HepG2 (cell line): ENCODE data around the gene SV2A. TPM values are rescaled to one million over a fixed set of nuclear protein-coding genes. Genes with fewer than 3 reads are reported as not detected.

Experiments
- ATAC-seq: fragments of 200-7000 bp; cut with Tn5 transposase; 3 replicates; pipeline ENCODE4 v1.9.1; 2020; ENCODE audit warnings: mild to moderate bottlenecking, moderate library complexity
- BruUV-seq: library from RNA; stranded (reverse); fragments of 400-500 nt; replicated peaks from 2 replicates; lab custom pipeline; 2021; lab: Mats Ljungman, UMichigan
- CTCF ChIA-PET: fragments of 300-600 bp; formaldehyde crosslinking; extraction: SDS; loops from one replicate; lab custom pipeline; 2021; ENCODE audit warnings: low total read pairs, inconsistent platforms, low intra/inter-chr PET ratio; lab: Yijun Ruan, JAX
- POLR2A ChIA-PET: fragments of 350-600 bp; sonication (Branson Sonifier 250); formaldehyde crosslinking; loops from one replicate; lab custom pipeline; 2020; ENCODE audit warnings: antibody characterized with exemption, inconsistent platforms; lab: Yijun Ruan, JAX
- DNase-seq: peaks from one replicate; pipeline ENCODE4 v3.0.0-alpha.2; 2015; ENCODE audit warnings: low spot score
- FAIRE-seq: peaks from 3 replicates; lab custom pipeline; 2011; peaks lifted over from hg19 to GRCh38; lab: Jason Lieb, UNC
- H2AFZ ChIP-seq: one replicate; pipeline ENCODE4 v1.6.1; 2011; ENCODE audit warnings: low read length, inconsistent platforms
- H3K27ac ChIP-seq: fragments of 300-600 bp; 3 replicates; pipeline ENCODE4 v1.8.0; 2011; ENCODE audit warnings: mixed run types, mild to moderate bottlenecking, mixed read lengths, low read length, inconsistent platforms; ENCODE audit not compliant: insufficient read depth; ENCODE audit errors: extremely low read length
- H3K27me3 ChIP-seq, 2 experiments: fragments of 200-600 bp in 1 of 2; 2 replicates in 1 of 2; 3 replicates in 1 of 2; pipeline versions ENCODE4 v1.6.0 to v1.8.0; 2011; ENCODE audit warnings: low read length in 2 of 2, mild to moderate bottlenecking in 2 of 2, moderate library complexity in 2 of 2, inconsistent platforms in 1 of 2; ENCODE audit not compliant: insufficient read depth in 2 of 2, control insufficient read depth in 1 of 2
- H3K36me3 ChIP-seq, 2 experiments: fragments of 200-600 bp in 1 of 2; replicated peaks in 1 of 2; 2 replicates in 1 of 2; 3 replicates in 1 of 2; pipeline versions ENCODE4 v1.5.1 to v1.8.0; 2011; ENCODE audit warnings: low read length in 2 of 2, inconsistent platforms in 1 of 2; ENCODE audit not compliant: insufficient read depth in 2 of 2, control insufficient read depth in 1 of 2
- H3K4me1 ChIP-seq: 2 replicates; pipeline ENCODE4 v1.5.1; 2012; ENCODE audit warnings: low read length, inconsistent platforms; ENCODE audit not compliant: insufficient read depth
- H3K4me2 ChIP-seq: 2 replicates; pipeline ENCODE4 v1.6.0; 2011; ENCODE audit warnings: low read depth, low read length, inconsistent platforms
- H3K4me3 ChIP-seq, 3 experiments: fragments of 200-600 bp in 1 of 3; sonication (generic), shearing (Covaris generic) in 1 of 3; replicated peaks in 1 of 3; 2 replicates each; pipeline ENCODE4 v1.5.1; 2011 to 2016; ENCODE audit warnings: low read length in 3 of 3, inconsistent platforms in 2 of 3, low read depth in 2 of 3, mild to moderate bottlenecking in 2 of 3, control low read depth in 1 of 3, mixed read lengths in 1 of 3; ENCODE audit not compliant: insufficient read depth in 1 of 3
- H3K79me2 ChIP-seq: one replicate; pipeline ENCODE4 v1.6.1; 2011; ENCODE audit warnings: low read length, inconsistent platforms; ENCODE audit not compliant: insufficient read depth
- H3K9ac ChIP-seq: 2 replicates; pipeline ENCODE4 v1.6.0; 2011; ENCODE audit warnings: mild to moderate bottlenecking, low read depth, low read length, inconsistent platforms; ENCODE audit not compliant: insufficient read depth
- H3K9me3 ChIP-seq: 2 replicates; pipeline ENCODE4 v1.5.1; 2012; ENCODE audit warnings: mild to moderate bottlenecking, low read length
- H4K20me1 ChIP-seq: 2 replicates; pipeline ENCODE4 v1.6.0; 2011; ENCODE audit warnings: inconsistent platforms, mild to moderate bottlenecking, low read length, moderate library complexity; ENCODE audit not compliant: insufficient read depth
- ETV5 ChIP-seq: IDR thresholded peaks from 2 replicates; pipeline ENCODE4 v1.6.1; 2018; ENCODE audit warnings: missing biosample characterization, missing genetic modification reagents, inconsistent platforms, borderline replicate concordance
- KAT8 ChIP-seq: IDR thresholded peaks from 2 replicates; pipeline ENCODE4 v1.6.1; 2016; ENCODE audit warnings: missing genetic modification reagents, missing compliant biosample characterization
- KLF11 ChIP-seq: IDR thresholded peaks from 2 replicates; pipeline ENCODE4 v1.6.1; 2016; ENCODE audit warnings: missing compliant biosample characterization
- MIXL1 ChIP-seq: IDR thresholded peaks from 2 replicates; pipeline ENCODE4 v1.6.1; 2016
- POLR2A ChIP-seq, 2 experiments: IDR thresholded peaks; 2 replicates each; pipeline ENCODE4 v1.6.1; 2011; ENCODE audit warnings: low read depth in 2 of 2, low read length in 2 of 2, mild to moderate bottlenecking in 1 of 2, moderate library complexity in 1 of 2; ENCODE audit not compliant: insufficient read depth in 1 of 2
- PPARG ChIP-seq: conservative IDR thresholded peaks from 2 replicates; pipeline ENCODE4 v1.6.1; 2016; ENCODE audit warnings: missing biosample characterization, missing genetic modification reagents
- ZFP1 ChIP-seq: IDR thresholded peaks from 2 replicates; pipeline ENCODE4 v1.6.1; 2016
- WGBS: methylation state at CpG from one replicate; pipeline ENCODE4 v1.1.6; 2017; ENCODE audit warnings: low lambda C conversion rate; 5-methylcytosine and 5-hydroxymethylcytosine counted together
- in situ Hi-C: cut with HindIII; loops from 2 replicates; pipeline ENCODE4 v1.10.0; 2017; ENCODE audit warnings: low pct_unique_long_range_greater_than_20kb; ENCODE audit not compliant: extremely low pct_ligation_motif_present
- intact Hi-C: fragments of 100-400 bp; cut with micrococcal nuclease; formaldehyde crosslinking; loops from one replicate; pipeline ENCODE4 v1.10.0; 2022; ENCODE audit not compliant: unreplicated experiment
- polyA plus RNA-seq, 8 experiments: library from polyadenylated mRNA; depleted of rRNA in 3 of 8; stranded (reverse) in 7 of 8; unstranded in 1 of 8; fragments of >200 nt; fragmentation: Illumina TruSeq in 4 of 8; extraction: Trizol in 4 of 8; gene quantifications; 2 replicates each; pipeline versions ENCODE4 v1.2.1 to v1.2.3, GENCODE V29; 2011 to 2016; ENCODE audit warnings: low read depth in 4 of 8, missing spikeins in 1 of 8, mixed read lengths in 1 of 8; ENCODE audit not compliant: insufficient read depth in 1 of 8
- total RNA-seq, 5 experiments: library from RNA; depleted of rRNA; stranded (reverse); fragments of >200 nt; fragmentation: Illumina TruSeq; extraction: Trizol; gene quantifications; 2 replicates each; pipeline ENCODE4 v1.2.3, GENCODE V29; 2016; ENCODE audit warnings: low read depth in 1 of 5
- TF ChIP-seq, protein P1 (sequence below): sonication (generic); formaldehyde crosslinking; IDR thresholded peaks from 2 replicates; pipeline ENCODE4 v1.4.0; 2020; ENCODE audit warnings: mild to moderate bottlenecking, missing genetic modification reagents
- TF ChIP-seq, protein P2 (sequence below): IDR thresholded peaks from 2 replicates; pipeline ENCODE4 v1.6.1; 2018; ENCODE audit warnings: missing genetic modification reagents
- TF ChIP-seq, protein P3 (sequence below): sonication (generic); formaldehyde crosslinking; conservative IDR thresholded peaks from 2 replicates; pipeline ENCODE4 v1.4.0; 2020; ENCODE audit warnings: missing genetic modification reagents
- TF ChIP-seq, protein P4 (sequence below), 2 experiments: sonication (generic) in 1 of 2; formaldehyde crosslinking in 1 of 2; IDR thresholded peaks; 2 replicates each; pipeline versions ENCODE4 v1.4.0 to v1.6.1; 2018 to 2020; ENCODE audit warnings: missing genetic modification reagents in 2 of 2, borderline replicate concordance in 1 of 2, low read depth in 1 of 2, mild to moderate bottlenecking in 1 of 2, missing biosample characterization in 1 of 2

SV2A gene
- total and polyA plus RNA-seq, 2 of the 13 experiments (the other 11 are each of a cell fraction or from before 2014, with no cell fraction given): 0.84 to 1.9 TPM

DNA sequence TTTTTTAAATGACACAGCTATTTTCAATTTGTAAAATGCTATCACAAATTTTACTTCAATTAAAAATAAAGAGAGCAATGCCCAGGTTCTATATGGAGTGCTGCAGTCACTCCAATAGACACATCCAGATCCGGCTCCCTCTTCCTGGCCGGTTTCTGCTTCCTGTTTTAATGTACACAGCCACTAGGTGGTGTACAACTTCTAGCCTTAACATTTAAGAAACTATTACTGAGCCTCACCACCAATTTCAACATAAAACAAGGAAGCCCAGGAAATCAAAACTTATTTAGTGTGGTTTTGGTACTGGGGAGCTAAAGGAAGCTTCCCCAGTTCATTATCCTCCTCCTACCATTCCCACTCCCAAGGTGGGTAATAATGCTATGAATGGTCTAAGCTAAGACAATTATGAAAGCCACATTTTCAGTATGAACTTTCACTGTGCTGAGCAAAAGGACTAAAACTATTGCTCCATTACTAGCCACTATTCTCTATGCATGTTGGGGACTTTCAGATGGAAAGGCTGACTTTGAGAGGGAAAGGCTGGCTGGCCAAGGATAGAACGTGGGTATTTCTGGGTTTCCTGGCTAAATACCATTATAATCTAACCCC lies 44.5 kb upstream of the SV2A start:
- BruUV-seq: no TSS peak
- DNase-seq: peak; percentile 67
- H3K4me1 ChIP-seq: peaks cover 11% of the 10 kb centered on the region
- in situ Hi-C loops: loop anchor here (5.0 to 10.0 kb wide), 2 partner anchors 90 to 233 kb away; no protein-coding TSS in a partner anchor
- intact Hi-C loops: loop anchor here (1.0 to 10.0 kb wide), 3 partner anchors 88 to 225 kb away; no protein-coding TSS in a partner anchor
- H3K36me3 ChIP-seq: peaks cover 16 to 72% of the 10 kb centered on the region in 2 experiments
- ATAC-seq: peak; percentile 77
- H2AFZ ChIP-seq: no peak overlapping the region
- H3K4me2 ChIP-seq: no peak overlapping the region
- H3K4me3 ChIP-seq: no peak overlapping the region
- ChIA-PET POLR2A (no interaction called here), CTCF (interaction anchor here (2.5 to 3.2 kb wide), 3 partner anchors 88 to 225 kb away, joined by 12 to 61 read pairs (median 13); no protein-coding TSS in a partner anchor)
- no peaks in the 10 kb centered on the region for H3K79me2 ChIP-seq
- no peaks in the 10 kb centered on the region for H3K27me3 ChIP-seq
- no peak overlapping the region for H3K9ac ChIP-seq
- no peaks in the 10 kb centered on the region for H3K9me3 ChIP-seq
- 50% methylated on average over 3 of the region's 3 CpGs for WGBS
- H3K27ac ChIP-seq: no peak overlapping the region
- H4K20me1 ChIP-seq: no peaks in the 10 kb centered on the region
- no peak for FAIRE-seq
- TF ChIP-seq MIXL1 (CRISPR knock-in tag) (peak; percentile 13; the same call in 1 of the 2 replicates), KAT8 (CRISPR knock-in tag) (0 out of 2 replicates have a peak, but pooled peaks have one; percentile 22), PPARG (CRISPR knock-in tag) (0 out of 2 replicates have a peak, but pooled peaks have one; percentile 13), ZFP1 (CRISPR knock-in tag) (no peak), KLF11 (CRISPR knock-in tag) (no peak), ETV5 (CRISPR knock-in tag) (peak; percentile 25; the same call in 1 of the 2 replicates), POLR2A (IDR thresholded peaks at IDR 0.05; ENCODE audit: insufficient read depth in 1 of 2, low read depth in 2 of 2, low read length in 2 of 2) (no peak)
- TF ChIP-seq, protein P1, sequence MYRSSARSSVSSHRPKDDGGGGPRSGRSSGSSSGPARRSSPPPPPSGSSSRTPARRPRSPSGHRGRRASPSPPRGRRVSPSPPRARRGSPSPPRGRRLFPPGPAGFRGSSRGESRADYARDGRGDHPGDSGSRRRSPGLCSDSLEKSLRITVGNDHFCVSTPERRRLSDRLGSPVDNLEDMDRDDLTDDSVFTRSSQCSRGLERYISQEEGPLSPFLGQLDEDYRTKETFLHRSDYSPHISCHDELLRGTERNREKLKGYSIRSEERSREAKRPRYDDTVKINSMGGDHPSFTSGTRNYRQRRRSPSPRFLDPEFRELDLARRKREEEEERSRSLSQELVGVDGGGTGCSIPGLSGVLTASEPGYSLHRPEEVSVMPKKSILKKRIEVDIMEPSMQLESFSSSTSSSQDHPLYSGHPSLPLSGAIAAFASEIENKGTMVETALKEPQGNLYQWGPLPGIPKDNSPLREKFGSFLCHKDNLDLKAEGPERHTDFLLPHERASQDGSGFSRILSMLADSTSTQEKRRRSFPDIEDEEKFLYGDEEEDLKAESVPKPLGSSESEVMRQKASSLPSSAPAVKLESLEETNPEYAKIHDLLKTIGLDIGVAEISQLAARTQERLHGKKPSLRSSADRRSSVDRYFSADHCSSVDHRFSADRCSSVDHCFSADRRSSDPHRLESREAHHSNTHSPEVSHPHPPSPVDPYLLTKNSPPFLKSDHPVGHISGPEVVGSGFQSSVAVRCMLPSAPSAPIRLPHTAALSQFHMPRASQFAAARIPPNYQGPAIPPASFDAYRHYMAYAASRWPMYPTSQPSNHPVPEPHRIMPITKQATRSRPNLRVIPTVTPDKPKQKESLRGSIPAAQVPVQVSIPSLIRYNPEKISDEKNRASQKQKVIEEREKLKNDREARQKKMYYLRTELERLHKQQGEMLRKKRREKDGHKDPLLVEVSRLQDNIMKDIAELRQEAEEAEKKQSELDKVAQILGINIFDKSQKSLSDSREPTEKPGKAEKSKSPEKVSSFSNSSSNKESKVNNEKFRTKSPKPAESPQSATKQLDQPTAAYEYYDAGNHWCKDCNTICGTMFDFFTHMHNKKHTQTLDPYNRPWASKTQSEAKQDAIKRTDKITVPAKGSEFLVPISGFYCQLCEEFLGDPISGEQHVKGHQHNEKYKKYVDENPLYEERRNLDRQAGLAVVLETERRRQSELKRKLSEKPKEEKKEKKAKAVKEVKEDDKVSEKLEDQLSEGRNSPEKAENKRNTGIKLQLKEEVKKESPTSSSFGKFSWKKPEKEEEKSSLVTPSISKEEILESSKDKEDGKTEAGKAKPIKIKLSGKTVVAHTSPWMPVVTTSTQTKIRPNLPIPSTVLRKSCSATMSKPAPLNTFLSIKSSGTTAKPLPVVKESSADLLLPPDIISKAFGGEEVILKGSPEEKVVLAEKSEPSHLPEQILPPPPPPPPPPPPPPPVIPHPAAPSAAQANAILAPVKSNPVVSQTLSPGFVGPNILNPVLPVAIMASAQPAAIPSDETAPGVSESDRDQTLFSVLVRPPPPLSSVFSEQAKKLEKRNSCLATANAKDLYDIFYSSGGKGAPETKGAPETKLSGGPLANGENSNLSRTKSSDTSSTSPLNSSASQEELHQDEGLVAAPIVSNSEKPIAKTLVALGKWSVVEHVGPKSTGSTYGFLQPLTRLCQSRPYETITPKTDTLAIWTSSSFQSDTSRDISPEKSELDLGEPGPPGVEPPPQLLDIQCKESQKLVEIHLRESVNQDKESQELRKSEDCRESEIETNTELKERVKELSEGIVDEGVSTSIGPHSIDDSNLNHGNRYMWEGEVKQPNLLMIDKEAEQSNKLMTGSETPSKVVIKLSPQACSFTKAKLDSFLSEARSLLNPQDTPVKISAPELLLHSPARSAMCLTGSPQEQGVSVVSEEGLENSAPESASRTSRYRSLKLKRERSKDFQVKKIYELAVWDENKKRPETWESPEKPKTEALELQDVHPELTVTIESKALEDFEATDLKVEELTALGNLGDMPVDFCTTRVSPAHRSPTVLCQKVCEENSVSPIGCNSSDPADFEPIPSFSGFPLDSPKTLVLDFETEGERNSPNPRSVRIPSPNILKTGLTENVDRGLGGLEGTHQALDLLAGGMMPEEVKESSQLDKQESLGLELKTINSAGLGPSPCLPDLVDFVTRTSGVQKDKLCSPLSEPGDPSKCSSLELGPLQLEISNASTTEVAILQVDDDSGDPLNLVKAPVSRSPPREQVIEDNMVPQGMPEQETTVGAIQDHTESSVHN (CRISPR knock-in tag): no peak
- TF ChIP-seq, protein P2, sequence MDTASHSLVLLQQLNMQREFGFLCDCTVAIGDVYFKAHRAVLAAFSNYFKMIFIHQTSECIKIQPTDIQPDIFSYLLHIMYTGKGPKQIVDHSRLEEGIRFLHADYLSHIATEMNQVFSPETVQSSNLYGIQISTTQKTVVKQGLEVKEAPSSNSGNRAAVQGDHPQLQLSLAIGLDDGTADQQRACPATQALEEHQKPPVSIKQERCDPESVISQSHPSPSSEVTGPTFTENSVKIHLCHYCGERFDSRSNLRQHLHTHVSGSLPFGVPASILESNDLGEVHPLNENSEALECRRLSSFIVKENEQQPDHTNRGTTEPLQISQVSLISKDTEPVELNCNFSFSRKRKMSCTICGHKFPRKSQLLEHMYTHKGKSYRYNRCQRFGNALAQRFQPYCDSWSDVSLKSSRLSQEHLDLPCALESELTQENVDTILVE (CRISPR knock-in tag): 0 out of 2 replicates have a peak, but pooled peaks have one; percentile 29
- TF ChIP-seq, protein P3, sequence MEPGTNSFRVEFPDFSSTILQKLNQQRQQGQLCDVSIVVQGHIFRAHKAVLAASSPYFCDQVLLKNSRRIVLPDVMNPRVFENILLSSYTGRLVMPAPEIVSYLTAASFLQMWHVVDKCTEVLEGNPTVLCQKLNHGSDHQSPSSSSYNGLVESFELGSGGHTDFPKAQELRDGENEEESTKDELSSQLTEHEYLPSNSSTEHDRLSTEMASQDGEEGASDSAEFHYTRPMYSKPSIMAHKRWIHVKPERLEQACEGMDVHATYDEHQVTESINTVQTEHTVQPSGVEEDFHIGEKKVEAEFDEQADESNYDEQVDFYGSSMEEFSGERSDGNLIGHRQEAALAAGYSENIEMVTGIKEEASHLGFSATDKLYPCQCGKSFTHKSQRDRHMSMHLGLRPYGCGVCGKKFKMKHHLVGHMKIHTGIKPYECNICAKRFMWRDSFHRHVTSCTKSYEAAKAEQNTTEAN: no peak
- TF ChIP-seq, protein P4, sequence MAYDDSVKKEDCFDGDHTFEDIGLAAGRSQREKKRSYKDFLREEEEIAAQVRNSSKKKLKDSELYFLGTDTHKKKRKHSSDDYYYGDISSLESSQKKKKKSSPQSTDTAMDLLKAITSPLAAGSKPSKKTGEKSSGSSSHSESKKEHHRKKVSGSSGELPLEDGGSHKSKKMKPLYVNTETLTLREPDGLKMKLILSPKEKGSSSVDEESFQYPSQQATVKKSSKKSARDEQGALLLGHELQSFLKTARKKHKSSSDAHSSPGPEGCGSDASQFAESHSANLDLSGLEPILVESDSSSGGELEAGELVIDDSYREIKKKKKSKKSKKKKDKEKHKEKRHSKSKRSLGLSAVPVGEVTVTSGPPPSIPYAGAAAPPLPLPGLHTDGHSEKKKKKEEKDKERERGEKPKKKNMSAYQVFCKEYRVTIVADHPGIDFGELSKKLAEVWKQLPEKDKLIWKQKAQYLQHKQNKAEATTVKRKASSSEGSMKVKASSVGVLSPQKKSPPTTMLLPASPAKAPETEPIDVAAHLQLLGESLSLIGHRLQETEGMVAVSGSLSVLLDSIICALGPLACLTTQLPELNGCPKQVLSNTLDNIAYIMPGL (CRISPR knock-in tag; IDR thresholded peaks at IDR 0.05; ENCODE audit: borderline replicate concordance in 1 of 2, low read depth in 1 of 2): no peak
